Esophagus squamous epithelium (tissue), 4 donors: Measurements from ENCODE around the gene AKAP10.

Experiments used
- POLR2A ChIP-seq, 4 donors: fragments of 450-650 bp; IDR thresholded peaks; one replicate each; pipeline ENCODE4 v1.6.1; 2017; ENCODE audit warnings: antibody characterized with exemption in 4 of 4, mild to moderate bottlenecking in 4 of 4, moderate library complexity in 3 of 4
- TF ChIP-seq, protein P1 (sequence below), 6 experiments: fragments of 450-650 bp in 4 of 6; fragments of 200-600 bp in 2 of 6; sonication (generic) in 2 of 6; IDR thresholded peaks; one replicate each; pipeline ENCODE4 v1.5.1; 2016 to 2019; ENCODE audit warnings: antibody characterized with exemption in 6 of 6, mild to moderate bottlenecking in 4 of 6, moderate library complexity in 4 of 6

DNA sequence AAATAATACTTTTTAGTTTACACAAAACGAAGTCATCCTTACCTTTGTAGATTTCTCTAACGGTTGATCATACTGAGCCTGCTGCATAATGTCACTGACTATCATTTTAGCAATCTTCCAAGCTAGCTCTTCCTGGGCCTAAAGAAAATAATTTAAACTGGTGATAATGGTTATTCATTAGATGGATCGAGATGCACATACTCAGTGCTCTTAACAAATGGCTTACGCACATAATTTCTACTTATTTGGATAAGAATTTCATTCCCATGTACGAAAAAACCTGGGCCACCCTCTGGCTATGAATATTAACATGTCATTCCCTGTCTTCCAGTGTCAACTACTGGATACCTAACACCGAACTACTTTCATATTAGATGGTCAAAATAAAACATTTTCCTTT is 68.5 kb downstream of the AKAP10 start:
- no peak for TF ChIP-seq POLR2A (IDR thresholded peaks at IDR 0.05)
- TF ChIP-seq, protein P1, sequence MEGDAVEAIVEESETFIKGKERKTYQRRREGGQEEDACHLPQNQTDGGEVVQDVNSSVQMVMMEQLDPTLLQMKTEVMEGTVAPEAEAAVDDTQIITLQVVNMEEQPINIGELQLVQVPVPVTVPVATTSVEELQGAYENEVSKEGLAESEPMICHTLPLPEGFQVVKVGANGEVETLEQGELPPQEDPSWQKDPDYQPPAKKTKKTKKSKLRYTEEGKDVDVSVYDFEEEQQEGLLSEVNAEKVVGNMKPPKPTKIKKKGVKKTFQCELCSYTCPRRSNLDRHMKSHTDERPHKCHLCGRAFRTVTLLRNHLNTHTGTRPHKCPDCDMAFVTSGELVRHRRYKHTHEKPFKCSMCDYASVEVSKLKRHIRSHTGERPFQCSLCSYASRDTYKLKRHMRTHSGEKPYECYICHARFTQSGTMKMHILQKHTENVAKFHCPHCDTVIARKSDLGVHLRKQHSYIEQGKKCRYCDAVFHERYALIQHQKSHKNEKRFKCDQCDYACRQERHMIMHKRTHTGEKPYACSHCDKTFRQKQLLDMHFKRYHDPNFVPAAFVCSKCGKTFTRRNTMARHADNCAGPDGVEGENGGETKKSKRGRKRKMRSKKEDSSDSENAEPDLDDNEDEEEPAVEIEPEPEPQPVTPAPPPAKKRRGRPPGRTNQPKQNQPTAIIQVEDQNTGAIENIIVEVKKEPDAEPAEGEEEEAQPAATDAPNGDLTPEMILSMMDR (IDR thresholded peaks at IDR 0.05), result no peak
